GM21381 (cell line): ENCODE data around the gene SEZ6.

Experiments used
- ATAC-seq: cut with Tn5 transposase; IDR thresholded peaks from one replicate; pipeline ENCODE4 v1.9.1; 2021; ENCODE audit warnings: mild to moderate bottlenecking, moderate library complexity; ENCODE audit not compliant: unreplicated experiment

SEZ6 gene

GRCh38 chr17:29005936-29006511 is at the start of gene SEZ6:
Gene SEZ6 (minus strand): TSS chr17:29006033. CDS start chr17:29005869, 164 bp downstream.
- ATAC-seq: no peak

GRCh38 chr17:29054835-29055234 is 49.0 kb upstream of the SEZ6 start:
- ATAC-seq: no peak

DNA sequence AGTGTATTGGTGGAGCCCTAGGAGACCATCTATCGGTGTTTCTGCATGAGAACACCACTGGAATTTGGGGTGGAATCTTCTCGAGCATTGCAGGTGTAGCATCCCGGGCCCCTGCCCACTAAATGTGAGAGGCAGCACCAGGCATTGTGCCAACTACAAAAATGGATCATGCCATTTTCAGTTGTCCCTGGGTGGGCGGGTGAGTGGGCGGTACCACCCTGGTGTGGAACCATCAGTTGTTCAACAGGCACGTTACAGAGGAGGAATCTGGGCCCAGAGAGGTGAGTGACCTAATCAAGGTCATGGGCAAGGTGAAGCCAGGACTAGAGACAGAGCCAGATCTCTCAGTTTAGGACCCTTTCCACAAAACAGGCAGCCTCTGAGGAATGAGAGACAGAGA is 45.9 kb upstream of the SEZ6 start:
- no peak for ATAC-seq

DNA sequence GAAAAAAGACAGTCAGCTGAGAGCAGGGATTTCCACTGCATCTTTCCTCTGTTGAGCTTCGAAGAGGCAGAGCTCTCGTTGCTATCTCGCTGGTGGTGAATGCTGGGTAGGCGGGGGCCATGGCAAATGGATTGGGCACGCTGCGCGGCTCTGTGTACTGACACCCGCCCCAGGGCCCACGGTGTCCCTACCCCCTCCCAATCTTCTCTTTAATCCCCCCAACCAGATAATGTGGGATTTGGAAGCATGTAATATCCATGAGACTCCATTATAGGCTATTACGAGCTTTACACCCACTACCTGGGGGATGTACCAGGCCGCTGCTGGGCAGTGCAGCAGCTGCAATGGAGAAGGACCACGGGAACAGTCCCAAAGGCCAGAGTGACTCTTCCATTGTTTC is 45.4 kb upstream of the SEZ6 start:
- ATAC-seq: no peak

GRCh38 chr17:29050176-29050575 is 44.3 kb upstream of the SEZ6 start:
- ATAC-seq: no peak

DNA sequence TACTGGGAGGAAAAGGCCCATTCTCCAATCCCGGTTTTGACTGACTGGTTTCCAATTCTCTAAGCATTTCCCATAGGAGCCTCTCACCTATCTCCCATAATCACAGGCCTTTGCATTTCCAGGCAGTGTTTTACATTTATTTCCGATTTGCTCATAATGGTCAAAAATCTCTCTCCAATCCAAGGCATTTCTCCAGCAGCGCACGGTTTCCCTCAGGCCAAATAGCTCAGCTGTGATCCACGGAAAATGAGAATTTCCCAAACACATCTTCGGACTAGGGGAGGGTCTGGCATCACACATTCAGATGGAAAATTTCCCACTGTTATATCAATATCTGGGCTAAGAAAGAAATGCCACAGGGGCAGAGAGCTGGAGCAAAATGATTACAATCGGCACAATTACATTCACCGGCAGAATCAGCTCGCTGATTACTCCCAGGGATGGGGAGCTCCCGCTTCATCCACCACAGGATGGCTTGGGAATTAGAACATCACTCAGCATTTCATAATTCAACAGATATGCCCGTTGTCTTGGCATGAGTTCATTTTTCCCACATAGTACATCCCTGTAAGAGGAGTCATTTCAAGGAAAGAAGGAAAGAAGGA is 43.8 kb upstream of the SEZ6 start:
- no peak for ATAC-seq

DNA sequence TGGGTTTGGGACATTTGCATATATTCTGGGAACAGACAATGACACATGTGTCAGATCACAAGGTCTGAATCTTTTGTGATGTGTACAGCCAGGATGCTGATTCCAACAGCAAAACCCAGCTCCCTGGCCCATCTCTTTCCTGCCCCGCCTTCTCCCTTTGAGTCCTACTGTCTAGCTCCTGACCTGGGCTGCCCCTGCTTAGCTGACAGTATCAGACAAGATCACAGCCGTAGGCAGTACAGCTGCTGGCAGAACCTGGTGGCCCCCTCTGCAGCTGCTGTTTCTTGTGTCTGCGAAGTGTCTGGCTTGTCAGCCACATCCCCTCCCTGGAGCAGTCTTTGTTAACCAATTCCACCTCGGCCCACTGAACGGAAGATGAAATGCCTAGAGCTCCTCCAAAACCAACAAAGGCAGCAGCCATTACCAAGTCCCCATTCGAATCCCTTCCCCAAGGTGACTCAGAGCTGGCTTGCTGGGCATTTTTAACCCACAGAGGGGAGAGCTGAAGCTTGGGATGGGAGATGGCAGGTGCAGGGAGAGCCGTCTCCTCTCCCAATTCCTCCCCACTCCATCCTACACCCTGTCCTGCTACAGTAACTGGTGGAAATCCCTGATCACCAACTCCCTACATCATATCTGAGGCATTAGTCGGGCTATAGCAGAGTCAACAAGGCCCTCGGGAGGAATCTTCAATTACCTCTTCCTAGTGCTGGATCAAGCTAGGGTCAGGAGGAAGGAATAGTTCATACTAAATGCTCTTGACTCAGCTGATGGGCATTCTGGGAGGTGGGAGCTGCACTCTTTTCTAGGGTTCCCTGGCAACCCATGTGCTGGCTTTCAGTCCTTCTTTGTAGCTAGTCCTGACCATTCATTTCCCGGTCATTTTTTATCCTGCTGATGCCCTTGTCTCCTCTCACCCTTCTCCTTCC is 42.9 kb upstream of the SEZ6 start:
- no peak for ATAC-seq

- ATAC-seq: no peak
These were observed 40.6 kb upstream of the SEZ6 start for GRCh38 chr17:29046473-29046839.

GRCh38 chr17:29045734-29046472 is 40.1 kb upstream of the SEZ6 start:
- ATAC-seq: no peak

- no peak for ATAC-seq
These were observed 39.2 kb upstream of the SEZ6 start for GRCh38 chr17:29045026-29045425.

DNA sequence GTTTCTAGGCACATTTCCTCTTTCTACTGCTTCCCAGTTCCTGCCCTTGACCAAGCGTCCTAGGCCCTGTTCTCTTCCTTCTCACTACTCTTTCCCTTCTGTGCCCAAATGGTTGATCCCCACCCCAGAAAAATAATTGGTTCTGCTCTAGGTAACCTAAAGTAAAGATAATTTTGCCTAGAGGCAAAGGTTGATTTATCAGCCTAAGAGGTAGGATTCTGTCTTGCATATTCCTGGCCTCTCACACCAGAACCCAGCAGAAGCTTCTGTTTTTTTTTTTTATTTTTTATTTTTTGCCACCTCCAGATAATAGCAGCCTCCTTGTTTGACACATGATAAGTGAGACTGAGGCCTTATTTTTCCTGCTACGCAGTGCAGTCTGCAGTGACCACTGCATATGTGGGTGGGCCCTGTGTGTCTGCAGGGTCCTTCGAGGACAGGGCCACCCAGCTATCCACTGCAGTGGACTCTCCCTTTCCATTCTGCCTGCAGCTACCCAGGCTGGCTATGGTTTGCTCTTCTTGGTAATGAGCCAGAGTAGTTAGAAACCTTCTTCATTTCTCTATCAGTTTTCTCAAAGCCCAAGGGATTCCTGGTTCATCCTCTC is 37.8 kb upstream of the SEZ6 start:
- ATAC-seq: no peak

- no peak for ATAC-seq
These were observed 37.1 kb upstream of the SEZ6 start, which contains the start of gene PIPOX for GRCh38 chr17:29042679-29043538. Gene PIPOX (plus strand): TSS chr17:29043141. CDS start chr17:29043226, 85 bp downstream.

DNA sequence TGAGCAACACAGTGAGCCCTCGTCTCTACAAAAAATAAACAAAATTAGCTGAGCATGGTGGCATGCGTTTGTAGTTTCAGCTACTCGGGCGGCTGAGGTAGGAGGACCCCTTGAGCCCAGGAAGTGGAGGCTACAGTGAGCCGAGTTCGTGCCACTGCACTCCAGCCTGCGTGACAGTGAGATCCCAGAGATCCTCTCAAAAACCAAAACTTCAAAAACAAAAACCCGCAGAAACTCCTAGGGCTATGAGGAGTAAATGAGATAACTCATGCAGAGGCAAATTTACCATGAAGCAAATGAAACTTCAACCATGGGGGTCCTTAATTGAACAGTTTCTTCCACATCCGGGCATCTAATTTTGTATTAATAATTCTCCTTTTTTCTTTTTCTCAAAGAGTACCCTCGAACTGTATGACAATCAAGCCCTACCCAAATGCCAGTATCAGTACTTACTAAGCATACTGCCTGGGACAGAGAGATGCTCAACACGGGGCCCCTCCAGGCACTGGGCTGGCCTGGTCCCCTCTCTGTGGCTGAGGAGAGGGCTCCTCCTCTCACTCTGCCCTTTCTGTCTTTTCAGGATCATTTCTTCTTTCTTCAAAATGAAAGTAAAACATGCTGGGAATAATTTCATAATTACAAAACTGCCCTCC is 36.3 kb upstream of the SEZ6 start:
- no peak for ATAC-seq

DNA sequence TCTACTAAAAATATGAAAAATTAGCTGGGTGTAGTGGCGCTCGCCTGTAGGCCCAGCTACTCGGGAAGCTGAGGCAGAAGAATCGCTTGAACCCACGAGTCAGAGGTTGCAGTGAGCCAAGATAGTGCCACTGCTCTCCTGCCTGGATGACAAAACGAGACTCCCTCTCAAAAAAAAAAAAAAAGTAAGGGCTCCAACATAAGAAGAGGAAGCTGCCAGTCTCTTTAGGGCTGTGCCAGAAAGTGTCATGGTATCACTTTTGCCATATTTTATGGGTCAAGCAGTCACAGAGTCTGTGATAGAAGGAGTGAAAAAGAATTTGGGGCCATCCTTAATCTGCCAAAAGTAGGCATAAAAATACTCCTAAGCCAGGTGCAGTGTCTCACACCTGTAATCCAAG is 35.7 kb upstream of the SEZ6 start:
- no peak for ATAC-seq

DNA sequence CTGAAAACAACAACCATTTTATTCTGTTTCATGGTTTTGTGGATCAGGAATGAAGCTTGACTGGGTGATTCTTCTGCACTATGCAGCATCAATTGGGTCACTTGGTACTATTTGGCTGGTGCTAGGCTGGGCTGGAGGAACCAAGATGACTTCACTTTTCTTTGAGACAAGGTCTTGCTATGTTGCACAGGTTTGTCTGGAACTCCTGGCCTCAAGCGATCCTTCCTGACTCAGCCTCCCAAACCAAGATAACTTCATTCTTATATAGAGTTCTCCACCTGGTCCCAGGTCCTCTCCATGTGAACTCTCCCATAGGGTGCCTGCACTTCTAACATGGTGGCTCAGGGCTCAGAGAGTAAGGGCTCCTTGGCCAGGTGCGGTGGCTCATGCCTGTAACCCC is 35.3 kb upstream of the SEZ6 start:
- no peak for ATAC-seq

DNA sequence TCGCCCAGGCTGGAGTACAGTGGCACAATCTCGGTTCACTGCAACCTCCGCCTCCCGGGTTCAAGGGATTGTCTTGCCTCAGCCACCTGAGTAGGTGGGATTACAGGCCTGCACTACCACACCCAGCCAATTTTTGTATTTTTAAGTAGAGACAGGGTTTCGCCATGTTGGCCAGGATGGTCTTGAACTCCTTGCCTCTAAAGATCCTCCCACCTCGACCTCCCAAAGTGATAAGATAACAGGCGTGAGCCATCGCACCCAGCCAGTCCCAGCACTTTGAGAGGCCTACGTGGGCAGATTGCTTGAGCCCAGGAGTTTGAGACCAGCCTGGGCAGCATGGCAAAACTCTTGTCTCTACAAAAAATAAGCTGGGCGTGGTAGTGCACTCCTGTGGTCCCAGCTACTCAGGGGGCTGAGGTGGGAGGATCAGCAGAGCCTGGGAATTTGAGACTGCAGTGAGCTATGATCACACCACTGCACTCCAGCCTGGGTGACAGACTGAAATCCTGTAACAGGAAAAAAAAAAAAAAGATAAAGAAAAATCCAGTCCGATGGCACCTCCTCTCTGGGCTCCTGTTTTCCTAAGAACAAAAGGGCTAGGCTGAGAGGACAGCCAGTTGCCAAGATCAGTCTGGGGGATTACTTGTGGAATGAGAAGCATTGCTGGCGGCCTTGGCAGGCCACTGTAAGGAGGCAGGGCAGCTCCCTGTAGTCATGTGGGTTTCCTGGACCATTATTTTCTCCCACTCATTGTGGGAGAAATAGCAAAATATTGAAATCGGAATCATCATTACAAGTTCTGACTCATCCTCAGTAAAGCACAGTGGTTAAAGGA is 34.1 kb upstream of the SEZ6 start:
- ATAC-seq: no peak

GRCh38 chr17:29038085-29038795 is 32.4 kb upstream of the SEZ6 start:
- no peak for ATAC-seq

GRCh38 chr17:29037739-29038084 is 31.9 kb upstream of the SEZ6 start:
- ATAC-seq: no peak
